ENCODE results near the gene RFNG. TPM values are rescaled to one million over a fixed set of nuclear protein-coding genes. Genes with fewer than 3 reads are reported as not detected.

Gene RFNG
- 27.2 TPM for total RNA-seq

GRCh38 chr17:82051776-82052637 lies at the start of gene RFNG, which contains the start of gene GPS1:
RFNG (minus strand) TSS chr17:82051811; CDS start chr17:82051766, 45 bp downstream.
GPS1 (plus strand) TSS chr17:82051898; CDS start chr17:82051932, 34 bp downstream.

GRCh38 chr17:82098169-82098938 lies 46.7 kb upstream of the RFNG start, which contains the start of gene FASN:
FASN (minus strand) TSS chr17:82098236; CDS start chr17:82096445, 1,791 bp downstream.

GRCh38 chr17:82065638-82066303 lies 14.2 kb upstream of the RFNG start, which contains the start of gene DUS1L:
DUS1L (minus strand) TSS chr17:82065804; CDS start chr17:82065059, 745 bp downstream.

GRCh38 chr17:82037092-82037888 lies 14.3 kb downstream of the RFNG start, which contains the start of gene DCXR:
DCXR (minus strand) TSS chr17:82037697; CDS start chr17:82037682, 15 bp downstream.

GRCh38 chr17:82031303-82031884 lies 20.2 kb downstream of the RFNG start, which contains the start of gene RAC3:
RAC3 (plus strand) TSS chr17:82031678; CDS start chr17:82031762, 84 bp downstream.

GRCh38 chr17:82022981-82023446 lies 28.6 kb downstream of the RFNG start, which contains the start of gene LRRC45:
LRRC45 (plus strand) TSS chr17:82023305; CDS start chr17:82023644, 339 bp downstream.

GRCh38 chr17:82022310-82022980 lies 29.2 kb downstream of the RFNG start, which contains the start of gene CENPX:
CENPX (minus strand) TSS chr17:82022878; CDS start chr17:82022861, 17 bp downstream.

Other genes starting within 250 kb of the RFNG start
- gene GCGR, start 247.7 kb downstream of the RFNG start, total RNA-seq = not detected
- gene MCRIP1, start 218.5 kb downstream of the RFNG start, total RNA-seq = 69.2 TPM
- not detected for gene PPP1R27, start 216.8 kb downstream of the RFNG start, total RNA-seq
- gene P4HB, start 191.3 kb downstream of the RFNG start, total RNA-seq = 87.0 TPM
- 57.6 TPM for gene ARHGDIA, start 180.5 kb downstream of the RFNG start, total RNA-seq
- 62.3 TPM for gene ALYREF, start 160.2 kb downstream of the RFNG start, total RNA-seq
- 57.0 TPM for gene ANAPC11, start 160.1 kb downstream of the RFNG start, total RNA-seq
- 2.5 TPM for gene NPB, start 149.6 kb downstream of the RFNG start, total RNA-seq
- gene PCYT2, start 140.4 kb downstream of the RFNG start, total RNA-seq = 31.3 TPM
- 15.3 TPM for gene SIRT7, start 133.6 kb downstream of the RFNG start, total RNA-seq
- 17.8 TPM for gene MAFG, start 124.1 kb downstream of the RFNG start, total RNA-seq
- gene PYCR1, start 114.5 kb downstream of the RFNG start, total RNA-seq = 18.2 TPM
- not detected for gene MYADML2, start 104.6 kb downstream of the RFNG start, total RNA-seq
- 0.63 TPM for gene NOTUM, start 90.6 kb downstream of the RFNG start, total RNA-seq
- gene ASPSCR1, start 74.2 kb downstream of the RFNG start, total RNA-seq = 22.5 TPM
- gene CENPX, start 28.9 kb downstream of the RFNG start, total RNA-seq = 28.5 TPM
- gene LRRC45, start 28.5 kb downstream of the RFNG start, total RNA-seq = 24.7 TPM
- gene RAC3, start 20.1 kb downstream of the RFNG start, total RNA-seq = 80.4 TPM
- 16.3 TPM for gene DCXR, start 14.1 kb downstream of the RFNG start, total RNA-seq
- 78.9 TPM for gene GPS1, start 87 bp upstream of the RFNG start, total RNA-seq
- 34.4 TPM for gene DUS1L, start 14.0 kb upstream of the RFNG start, total RNA-seq
- 128 TPM for gene FASN, start 46.4 kb upstream of the RFNG start, total RNA-seq
- gene CCDC57, start 161.0 kb upstream of the RFNG start, total RNA-seq = 72.0 TPM
- 2.8 TPM for gene SLC16A3, start 177.2 kb upstream of the RFNG start, total RNA-seq
- gene CSNK1D, start 221.9 kb upstream of the RFNG start, total RNA-seq = 42.3 TPM

Data from parietal lobe (tissue), 1 donor.